GM18858 (cell line): Measurements from ENCODE around the gene POLQ.
"Not testable (repeated sequence)": the region's sequence is repeated elsewhere in the genome, so short reads cannot be mapped to it uniquely, and the experiment has no call there.

ENCODE experiments used
- ATAC-seq: cut with Tn5 transposase; IDR thresholded peaks from one replicate; pipeline ENCODE4 v1.9.1; 2021; ENCODE audit not compliant: unreplicated experiment

The POLQ gene

GRCh38 chr3:121514496-121514895, 31.3 kb downstream of the POLQ start:
- no peak for ATAC-seq

GRCh38 chr3:121508389-121508788, 37.4 kb downstream of the POLQ start:
- ATAC-seq: no peak

GRCh38 chr3:121505256-121505655, 40.5 kb downstream of the POLQ start:
- ATAC-seq: no peak

- ATAC-seq: no peak
Observed at GRCh38 chr3:121504618-121505017, 41.2 kb downstream of the POLQ start.

- ATAC-seq: no peak
Observed at GRCh38 chr3:121496786-121497185, 49.0 kb downstream of the POLQ start.

GRCh38 chr3:121493431-121493830, 52.4 kb downstream of the POLQ start:
- ATAC-seq: no peak

- ATAC-seq: no peak
Observed at GRCh38 chr3:121491683-121492320, 54.0 kb downstream of the POLQ start.

- ATAC-seq: no peak
Observed at GRCh38 chr3:121490161-121490560, 55.6 kb downstream of the POLQ start.

GRCh38 chr3:121488628-121489027, 57.2 kb downstream of the POLQ start:
- no peak for ATAC-seq

- ATAC-seq: no peak
Observed at GRCh38 chr3:121483290-121483689, 62.5 kb downstream of the POLQ start.

GRCh38 chr3:121482660-121483059, 63.1 kb downstream of the POLQ start:
- ATAC-seq: no peak

GRCh38 chr3:121481106-121481880, 64.5 kb downstream of the POLQ start:
- no peak for ATAC-seq

- ATAC-seq: no peak
Observed at GRCh38 chr3:121477589-121477988, 68.2 kb downstream of the POLQ start.

GRCh38 chr3:121473001-121473400, 72.8 kb downstream of the POLQ start:
- no peak for ATAC-seq

GRCh38 chr3:121467085-121467484, 78.7 kb downstream of the POLQ start:
- no peak for ATAC-seq

GRCh38 chr3:121463745-121464144, 82.0 kb downstream of the POLQ start:
- no peak for ATAC-seq

GRCh38 chr3:121462565-121462964, 83.2 kb downstream of the POLQ start:
- no peak for ATAC-seq

GRCh38 chr3:121451752-121452151, 94.0 kb downstream of the POLQ start:
- not testable (repeated sequence) for ATAC-seq

- no peak for ATAC-seq
Observed at GRCh38 chr3:121443456-121443855, 102.3 kb downstream of the POLQ start.

GRCh38 chr3:121436641-121437040, 109.1 kb downstream of the POLQ start:
- no peak for ATAC-seq

- no peak for ATAC-seq
Observed at GRCh38 chr3:121436074-121436473, 109.7 kb downstream of the POLQ start.

GRCh38 chr3:121431726-121432517, 113.9 kb downstream of the POLQ start:
- peak; percentile 95 for ATAC-seq
